Colonic mucosa (tissue), 4 donors: ENCODE results near the gene CLN3. TPM values are rescaled to one million over a fixed set of nuclear protein-coding genes. Genes with fewer than 3 reads are reported as not detected.
A peak's percentile ranks its signal among the peaks of the same experiment; 100 is the strongest.
"Not testable (repeated sequence)": the region's sequence is repeated elsewhere in the genome, so short reads cannot be mapped to it uniquely, and the experiment has no call there.

ENCODE experiments used
- DNase-seq: peaks from one replicate; pipeline ENCODE4 v3.0.0-alpha.2; 2020
- H3K27ac ChIP-seq: fragments of 200-600 bp; one replicate; pipeline ENCODE4 v1.8.0; 2021
- H3K27me3 ChIP-seq: fragments of 200-600 bp; one replicate; pipeline ENCODE4 v1.8.0; 2021
- H3K36me3 ChIP-seq: fragments of 200-600 bp; one replicate; pipeline ENCODE4 v1.8.0; 2021
- H3K4me1 ChIP-seq: fragments of 200-600 bp; one replicate; pipeline ENCODE4 v1.8.0; 2021; ENCODE audit warnings: mild to moderate bottlenecking
- H3K4me3 ChIP-seq: fragments of 200-600 bp; one replicate; pipeline ENCODE4 v1.8.0; 2021
- H3K9ac ChIP-seq, 2 donors: one replicate each; pipeline ENCODE4 v1.7.0; 2013; ENCODE audit warnings: control low read depth in 2 of 2, low read depth in 2 of 2, low read length in 2 of 2
- H3K9me3 ChIP-seq: fragments of 200-600 bp; one replicate; pipeline ENCODE4 v1.8.0; 2021
- intact Hi-C: fragments of 100-400 bp; cut with DNase I; formaldehyde crosslinking; loops from one replicate; pipeline ENCODE4 v1.14.1; 2022
- total RNA-seq, 2 donors: library from RNA; stranded (reverse); fragmentation: NEBNext Ultra II Directional in 1 of 2; extraction: Animal tissue kit (Norgen Biotek cat#: 25700) in 1 of 2; gene quantifications; one replicate each; pipeline ENCODE4 v1.2.1, GENCODE V29; 2021
- TF ChIP-seq, protein P1 (sequence below): fragments of 200-600 bp; IDR thresholded peaks from one replicate; pipeline ENCODE4 v1.8.0; 2022; ENCODE audit warnings: antibody characterized with exemption, mild to moderate bottlenecking
- donor health status: healthy.
- donor health status: DM: no; HTN: no; CAD: no.
- donor health status: DM: no; HTN: no; CAD: no.

CLN3 gene
- total RNA-seq, 2 donors from 2014 or later, result 101 to 123 TPM

DNA sequence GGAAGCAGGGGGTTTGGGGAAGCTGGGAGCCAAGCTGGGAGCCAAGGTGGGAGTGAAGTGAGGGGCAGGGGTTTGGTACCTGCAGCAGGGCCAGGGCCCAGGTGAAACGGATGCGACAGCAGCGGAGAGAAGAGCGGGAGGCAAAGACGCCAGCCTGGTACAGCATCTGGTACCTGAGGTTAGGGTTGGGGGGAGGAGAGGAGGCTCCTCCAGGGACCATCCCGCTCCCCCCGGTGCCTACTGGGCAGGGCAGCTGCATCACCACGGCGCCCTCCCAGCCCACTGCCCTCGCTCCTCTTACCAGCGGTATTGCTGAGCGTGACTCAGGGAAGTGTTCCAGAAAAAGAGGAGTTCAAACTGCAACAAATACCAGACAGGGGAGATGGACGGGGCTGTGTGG, 9.8 kb downstream of the CLN3 start:
- H3K27ac ChIP-seq, result peak overlapping the region; percentile 90
- TF ChIP-seq, protein P1, sequence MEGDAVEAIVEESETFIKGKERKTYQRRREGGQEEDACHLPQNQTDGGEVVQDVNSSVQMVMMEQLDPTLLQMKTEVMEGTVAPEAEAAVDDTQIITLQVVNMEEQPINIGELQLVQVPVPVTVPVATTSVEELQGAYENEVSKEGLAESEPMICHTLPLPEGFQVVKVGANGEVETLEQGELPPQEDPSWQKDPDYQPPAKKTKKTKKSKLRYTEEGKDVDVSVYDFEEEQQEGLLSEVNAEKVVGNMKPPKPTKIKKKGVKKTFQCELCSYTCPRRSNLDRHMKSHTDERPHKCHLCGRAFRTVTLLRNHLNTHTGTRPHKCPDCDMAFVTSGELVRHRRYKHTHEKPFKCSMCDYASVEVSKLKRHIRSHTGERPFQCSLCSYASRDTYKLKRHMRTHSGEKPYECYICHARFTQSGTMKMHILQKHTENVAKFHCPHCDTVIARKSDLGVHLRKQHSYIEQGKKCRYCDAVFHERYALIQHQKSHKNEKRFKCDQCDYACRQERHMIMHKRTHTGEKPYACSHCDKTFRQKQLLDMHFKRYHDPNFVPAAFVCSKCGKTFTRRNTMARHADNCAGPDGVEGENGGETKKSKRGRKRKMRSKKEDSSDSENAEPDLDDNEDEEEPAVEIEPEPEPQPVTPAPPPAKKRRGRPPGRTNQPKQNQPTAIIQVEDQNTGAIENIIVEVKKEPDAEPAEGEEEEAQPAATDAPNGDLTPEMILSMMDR, result no peak
- no peaks in the 10 kb centered on the region for H3K27me3 ChIP-seq
- H3K4me1 ChIP-seq, result peaks cover 5% of the 10 kb centered on the region
- H3K9ac ChIP-seq, result peak overlapping the region in 1 of 2 donors; percentile 15
- DNase-seq, result no peak
- no peak overlapping the region for H3K4me3 ChIP-seq
- no peaks in the 10 kb centered on the region for H3K9me3 ChIP-seq
- intact Hi-C loops, result loop anchor here (10.0 kb wide), 1 partner anchor 63 kb away; no protein-coding TSS in a partner anchor
- H3K36me3 ChIP-seq, result peaks cover 7% of the 10 kb centered on the region

DNA sequence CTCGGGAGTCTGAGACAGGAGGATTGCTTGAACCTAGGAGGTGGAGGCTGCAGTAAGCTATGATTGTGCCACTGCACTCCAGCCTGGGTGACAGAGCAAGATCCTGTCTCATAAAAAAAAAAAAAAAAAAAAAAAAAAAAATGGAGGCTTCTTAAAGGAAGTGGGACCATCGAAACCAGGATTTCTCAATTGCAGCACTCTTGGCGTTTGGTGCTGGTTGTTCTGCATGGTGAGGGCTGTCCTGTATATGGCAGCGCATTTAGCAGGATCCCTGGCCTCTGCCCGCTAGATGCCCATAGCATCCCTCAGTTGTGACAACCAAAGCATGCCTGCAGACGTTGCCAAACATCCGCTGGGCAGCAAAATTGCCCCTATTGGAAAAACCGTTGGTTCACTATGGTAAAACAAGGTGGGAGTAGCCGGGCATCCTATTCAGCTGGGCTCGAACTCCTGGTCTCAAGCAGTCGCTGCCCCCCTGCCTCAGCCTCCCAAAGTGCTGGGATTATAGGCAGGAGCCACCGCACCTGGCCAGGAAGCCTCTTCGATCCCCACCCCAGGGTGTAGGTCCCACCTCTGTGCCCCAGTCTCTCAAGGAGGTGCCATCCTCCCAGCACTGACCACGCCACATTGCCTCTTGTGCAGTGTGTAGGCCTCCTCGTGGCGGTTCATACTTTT, 13.2 kb downstream of the CLN3 start:
- no peaks in the 10 kb centered on the region for H3K27me3 ChIP-seq
- DNase-seq, result peak; percentile 17
- no peak overlapping the region for H3K4me3 ChIP-seq
- H3K27ac ChIP-seq, result no peak overlapping the region
- TF ChIP-seq, protein P1, result no peak
- H3K4me1 ChIP-seq, result peaks cover 5% of the 10 kb centered on the region
- H3K9ac ChIP-seq, result no peak overlapping the region
- H3K9me3 ChIP-seq, result no peaks in the 10 kb centered on the region
- peaks cover 15% of the 10 kb centered on the region for H3K36me3 ChIP-seq
- intact Hi-C loops, result no loop called here

DNA sequence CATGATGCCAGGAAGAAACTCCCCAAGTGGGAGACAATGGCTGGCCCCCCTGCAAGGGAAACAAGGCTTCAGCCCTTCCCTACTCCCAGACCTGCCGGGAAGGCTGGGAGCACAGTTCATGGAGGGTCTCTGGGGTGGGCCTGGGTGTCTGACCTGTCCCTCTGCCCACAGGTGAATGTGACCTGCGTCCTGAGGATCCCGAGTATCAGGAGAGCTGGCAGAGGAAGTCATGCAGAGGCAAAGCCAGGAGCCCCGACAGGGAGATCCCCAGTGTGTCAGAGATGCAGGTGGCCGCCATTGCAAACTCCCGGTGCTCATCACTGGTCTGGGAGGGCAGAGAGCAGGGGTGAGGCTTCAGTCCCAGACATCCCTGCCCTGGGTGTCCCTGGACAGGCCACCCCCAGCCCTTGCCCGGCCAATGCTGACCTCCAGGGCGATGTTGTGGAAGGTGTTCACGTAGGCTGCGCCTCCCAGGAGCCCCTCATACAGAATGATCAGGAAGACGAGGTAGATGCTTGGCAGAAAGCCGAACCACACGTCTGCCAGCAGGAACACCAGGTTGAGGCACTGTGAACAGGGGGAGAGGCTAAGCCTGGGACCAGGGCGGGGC, 14.5 kb downstream of the CLN3 start:
- intact Hi-C loops, result no loop called here
- Histone ChIP-seq H3K27me3 (no peaks in the 10 kb centered on the region), H3K27ac (no peak overlapping the region), H3K4me3 (no peak overlapping the region), H3K9me3 (no peaks in the 10 kb centered on the region), H3K4me1 (peaks cover 5% of the 10 kb centered on the region), H3K36me3 (peaks cover 15% of the 10 kb centered on the region), H3K9ac (no peak overlapping the region)
- TF ChIP-seq, protein P1, result no peak
- peak; percentile 17 for DNase-seq

DNA sequence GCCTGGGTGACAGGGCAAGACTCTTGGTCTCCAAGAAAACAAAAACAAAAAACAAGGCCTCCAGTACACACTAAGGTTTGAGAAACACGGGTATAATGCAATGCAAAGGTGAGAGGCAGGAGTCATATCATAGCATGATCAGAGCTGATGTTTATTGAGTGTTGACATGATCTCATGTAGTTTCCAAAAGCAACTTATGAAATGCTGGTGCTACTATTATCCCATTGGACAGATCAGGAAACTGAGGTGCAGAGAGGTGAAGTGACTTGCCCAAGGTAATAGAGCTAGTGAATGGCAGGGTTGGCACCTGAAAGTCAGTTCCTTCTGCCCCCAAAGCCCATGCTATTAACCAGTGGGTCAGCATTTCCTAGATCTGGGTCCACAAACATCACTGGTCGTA, 16.7 kb downstream of the CLN3 start:
- peak; percentile 9 for DNase-seq
- no peaks in the 10 kb centered on the region for H3K27me3 ChIP-seq
- H3K4me3 ChIP-seq, result no peak overlapping the region
- TF ChIP-seq, protein P1, result no peak
- intact Hi-C loops, result no loop called here
- H3K9ac ChIP-seq, result no peak overlapping the region
- no peak overlapping the region for H3K27ac ChIP-seq
- H3K36me3 ChIP-seq, result peaks cover 11% of the 10 kb centered on the region
- H3K9me3 ChIP-seq, result no peaks in the 10 kb centered on the region
- H3K4me1 ChIP-seq, result no peaks in the 10 kb centered on the region

DNA sequence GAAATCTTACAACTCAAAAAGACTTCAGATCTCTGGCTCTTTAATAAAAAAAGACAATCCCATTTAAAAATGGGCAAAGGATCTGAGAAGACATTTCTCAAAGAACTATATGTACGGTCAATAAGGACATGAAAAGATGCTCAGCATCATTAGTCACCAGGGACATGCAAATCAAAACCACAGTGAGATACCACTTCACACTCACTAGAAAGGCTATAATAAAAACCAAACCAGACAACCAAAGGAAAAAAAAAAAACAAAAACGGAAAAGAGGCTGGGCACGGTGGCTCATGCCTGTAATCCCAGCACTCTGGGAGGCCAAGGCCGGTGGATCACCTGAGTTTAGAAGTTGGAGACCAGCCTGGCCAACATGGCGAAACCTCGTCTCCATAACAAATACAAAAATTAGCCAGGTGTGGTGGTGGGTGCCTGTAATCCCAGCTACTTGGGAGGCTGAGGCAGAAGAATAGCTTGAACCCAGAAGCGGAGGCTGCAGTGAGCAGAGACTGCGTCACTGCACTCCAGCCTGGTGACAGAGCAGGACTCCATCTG, 18.1 kb downstream of the CLN3 start:
- no peak overlapping the region for H3K9ac ChIP-seq
- H3K27me3 ChIP-seq, result no peaks in the 10 kb centered on the region
- H3K9me3 ChIP-seq, result no peaks in the 10 kb centered on the region
- no peak overlapping the region for H3K27ac ChIP-seq
- TF ChIP-seq, protein P1, result no peak
- intact Hi-C loops, result no loop called here
- DNase-seq, result peak; percentile 4
- H3K4me3 ChIP-seq, result no peak overlapping the region
- no peaks in the 10 kb centered on the region for H3K4me1 ChIP-seq
- H3K36me3 ChIP-seq, result peaks cover 11% of the 10 kb centered on the region

DNA sequence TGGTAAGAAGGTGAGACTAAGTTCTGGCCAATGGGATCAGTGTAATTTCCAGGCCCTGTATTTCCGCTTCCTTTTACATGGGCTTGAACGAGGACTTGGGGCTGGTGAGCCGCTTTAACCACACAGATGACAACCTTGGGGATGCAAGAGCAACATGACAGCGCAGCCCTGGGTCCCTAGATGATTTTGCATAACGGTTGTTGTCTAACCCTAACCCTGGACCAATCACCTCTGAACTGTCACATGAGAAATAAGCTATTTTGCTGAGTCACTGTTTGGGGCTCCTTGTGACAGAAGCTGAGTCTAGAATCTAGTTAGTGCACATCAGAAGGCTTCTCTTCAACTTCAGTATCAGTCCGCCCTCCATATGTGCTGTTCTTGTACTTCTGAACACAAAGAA, 44.8 kb downstream of the CLN3 start:
- DNase-seq, intact Hi-C loops, H3K9ac ChIP-seq, H3K4me3 ChIP-seq, H3K27me3 ChIP-seq, H3K9me3 ChIP-seq, H3K27ac ChIP-seq, H3K36me3 ChIP-seq, H3K4me1 ChIP-seq: not testable (repeated sequence)

DNA sequence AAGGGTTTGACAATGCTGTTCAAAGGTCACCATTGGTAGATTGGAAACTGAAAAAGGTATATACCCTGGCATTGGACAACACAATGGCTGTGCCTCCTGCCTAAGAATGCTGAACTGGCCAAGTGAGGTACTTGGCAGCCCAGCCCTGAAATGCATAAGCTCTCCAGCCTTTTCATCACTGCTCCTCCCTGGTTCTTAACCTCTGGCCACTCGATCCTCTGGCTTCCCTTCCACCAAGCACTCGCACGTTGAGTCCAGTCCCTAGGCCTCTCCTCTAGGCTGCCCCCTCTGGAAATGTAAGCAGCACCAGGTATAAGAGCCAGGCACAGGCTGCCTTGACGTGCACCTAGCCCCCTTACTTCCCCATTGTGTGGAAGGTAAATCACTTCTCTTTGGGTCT, 45.5 kb downstream of the CLN3 start:
- H3K27ac ChIP-seq, H3K4me3 ChIP-seq, H3K4me1 ChIP-seq, DNase-seq, H3K36me3 ChIP-seq, intact Hi-C loops, H3K9ac ChIP-seq, H3K27me3 ChIP-seq, H3K9me3 ChIP-seq: not testable (repeated sequence)

DNA sequence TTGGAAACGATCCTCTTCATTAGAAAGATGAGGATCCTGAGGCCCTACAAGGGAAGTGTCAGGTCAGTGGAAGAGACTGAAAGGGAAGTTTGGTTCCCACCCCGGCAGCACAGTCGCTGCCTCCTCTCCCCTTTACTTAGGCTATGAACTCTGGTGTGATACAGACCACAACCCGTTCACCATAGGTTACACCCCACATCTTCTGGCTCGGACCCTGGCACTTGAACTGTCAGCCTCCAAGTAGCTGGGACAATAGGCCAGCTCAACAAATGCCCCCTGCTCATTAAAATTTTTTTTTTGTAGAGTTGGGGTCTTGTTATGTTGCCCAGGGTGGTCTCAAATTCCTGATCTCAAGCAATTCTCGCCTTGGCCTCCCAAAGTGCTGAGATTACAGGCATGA, 47.9 kb downstream of the CLN3 start:
- H3K27me3 ChIP-seq, H3K36me3 ChIP-seq, H3K9me3 ChIP-seq, H3K27ac ChIP-seq, H3K9ac ChIP-seq, intact Hi-C loops, H3K4me1 ChIP-seq, H3K4me3 ChIP-seq, DNase-seq: not testable (repeated sequence)
